Measurements from ENCODE around the gene CEBPG.

CEBPG gene

GRCh38 chr19:33373453-33374235, at the start of gene CEBPG:
Gene CEBPG (plus strand): TSS chr19:33373709. CDS start chr19:33379240, 5,531 bp downstream.
- DNase-seq, result peak; percentile 83

- DNase-seq, result no peak
Observed at GRCh38 chr19:33324628-33325027, 48.9 kb upstream of the CEBPG start.

GRCh38 chr19:33325920-33326319, 47.6 kb upstream of the CEBPG start:
- no peak for DNase-seq

- DNase-seq, result no peak
Observed at GRCh38 chr19:33329060-33329459, 44.4 kb upstream of the CEBPG start.

- DNase-seq, result no peak
Observed at GRCh38 chr19:33329736-33330135, 43.8 kb upstream of the CEBPG start.

- DNase-seq, result no peak
Observed at GRCh38 chr19:33332248-33332647, 41.3 kb upstream of the CEBPG start.

GRCh38 chr19:33333151-33333550, 40.4 kb upstream of the CEBPG start:
- DNase-seq, result no peak

- no peak for DNase-seq
Observed at GRCh38 chr19:33333642-33334041, 39.9 kb upstream of the CEBPG start.

- no peak for DNase-seq
Observed at GRCh38 chr19:33334271-33334670, 39.2 kb upstream of the CEBPG start.

- no peak for DNase-seq
Observed at GRCh38 chr19:33335446-33335845, 38.1 kb upstream of the CEBPG start.

GRCh38 chr19:33339016-33339984, 34.2 kb upstream of the CEBPG start:
- no peak for DNase-seq

- DNase-seq, result no peak
Observed at GRCh38 chr19:33340991-33341390, 32.5 kb upstream of the CEBPG start.

- DNase-seq, result no peak
Observed at GRCh38 chr19:33343301-33343700, 30.2 kb upstream of the CEBPG start.

- no peak for DNase-seq
Observed at GRCh38 chr19:33343859-33344572, 29.5 kb upstream of the CEBPG start.

GRCh38 chr19:33344573-33344925, 29.0 kb upstream of the CEBPG start:
- no peak for DNase-seq

GRCh38 chr19:33345163-33345562, 28.3 kb upstream of the CEBPG start:
- no peak for DNase-seq

- DNase-seq, result no peak
Observed at GRCh38 chr19:33346665-33347064, 26.8 kb upstream of the CEBPG start.

GRCh38 chr19:33347300-33347699, 26.2 kb upstream of the CEBPG start:
- no peak for DNase-seq

GRCh38 chr19:33348301-33349010, 25.1 kb upstream of the CEBPG start:
- DNase-seq, result no peak

- no peak for DNase-seq
Observed at GRCh38 chr19:33349319-33350289, 23.9 kb upstream of the CEBPG start.
